Stimulated activated CD4-positive, alpha-beta T cell treated with anti-CD3 and anti-CD28 coated beads, Interleukin-2, amount 100 ng/mL, for 48 hours (primary cell): ENCODE data around the gene CTTN.

Experiments used
- DNase-seq, 2 donors: peaks; one replicate each; pipeline ENCODE4 v3.0.0-alpha.2; 2020

CTTN gene

DNA sequence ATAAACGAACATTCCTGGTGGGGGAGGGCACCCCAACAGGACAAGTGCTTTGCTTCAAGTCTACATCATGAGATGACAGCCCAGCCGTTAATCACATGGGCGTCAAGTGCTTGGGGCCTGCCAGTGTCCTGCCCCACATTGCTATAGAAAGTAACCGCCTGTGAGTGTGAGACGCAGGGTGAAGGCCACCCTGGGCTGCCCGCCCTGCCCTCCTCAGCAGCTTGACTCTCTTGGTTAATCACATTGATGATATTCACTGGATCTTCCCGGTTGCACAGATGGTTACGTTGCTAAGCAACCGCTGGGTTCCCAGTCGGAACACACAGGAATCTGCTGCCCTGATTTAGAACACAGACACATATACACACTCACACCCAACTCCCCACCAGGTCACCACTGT, 79.3 kb downstream of the CTTN start:
- no peak for DNase-seq

DNA sequence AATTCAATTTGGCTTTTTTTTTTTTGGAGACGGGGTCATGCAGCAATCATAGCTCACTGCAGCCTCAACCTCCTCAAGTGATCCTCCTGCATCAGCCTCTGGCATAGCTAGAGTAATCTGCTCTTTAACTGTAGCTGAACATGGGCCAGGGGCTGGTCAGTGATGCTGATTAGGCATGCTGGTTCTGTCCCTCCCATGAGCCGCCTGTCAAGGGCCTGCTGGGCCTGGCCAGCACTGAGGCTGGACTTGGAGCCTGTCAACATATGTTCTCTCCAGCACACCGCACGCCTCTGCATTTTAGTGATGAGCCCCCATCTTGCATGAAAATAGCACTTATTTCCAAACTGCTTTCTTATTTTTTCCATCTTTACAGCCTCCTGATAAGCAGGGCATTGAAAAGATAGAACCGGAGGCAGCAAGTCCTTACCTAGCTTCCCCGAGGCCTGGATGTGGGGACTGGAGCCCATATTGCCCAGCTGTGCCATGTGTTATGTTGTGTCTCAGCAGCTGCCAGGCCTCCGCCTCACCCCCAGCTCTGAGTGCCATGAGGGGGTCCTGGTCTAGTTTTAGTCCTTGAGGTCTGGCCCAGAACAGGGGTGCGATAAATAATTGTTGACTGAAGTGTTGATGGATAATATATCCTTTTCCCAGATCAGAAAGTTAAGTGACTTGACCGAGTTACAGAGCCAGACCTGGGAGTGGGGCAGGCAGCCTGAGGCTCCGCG, 80.0 kb downstream of the CTTN start:
- DNase-seq, result no peak

DNA sequence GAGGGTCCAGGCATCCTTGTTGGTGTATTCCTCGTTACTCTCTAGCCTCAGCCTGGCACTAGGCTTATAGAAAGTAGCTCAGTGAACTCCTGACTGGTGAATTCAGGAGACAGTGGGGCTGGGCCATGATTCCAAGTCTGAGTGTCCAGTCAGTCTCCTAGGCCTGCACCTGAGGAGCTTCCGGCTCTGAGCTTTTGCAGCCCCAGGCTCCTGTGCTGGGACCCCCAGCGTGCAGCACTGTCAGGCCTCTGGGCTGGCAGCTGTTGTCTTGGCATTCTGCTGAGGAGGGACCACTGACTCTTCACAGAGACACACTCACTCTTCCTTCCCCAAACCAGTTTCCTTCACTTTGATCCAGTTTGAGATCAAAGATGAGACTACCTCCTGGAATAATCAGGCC, 82.4 kb downstream of the CTTN start:
- no peak for DNase-seq

DNA sequence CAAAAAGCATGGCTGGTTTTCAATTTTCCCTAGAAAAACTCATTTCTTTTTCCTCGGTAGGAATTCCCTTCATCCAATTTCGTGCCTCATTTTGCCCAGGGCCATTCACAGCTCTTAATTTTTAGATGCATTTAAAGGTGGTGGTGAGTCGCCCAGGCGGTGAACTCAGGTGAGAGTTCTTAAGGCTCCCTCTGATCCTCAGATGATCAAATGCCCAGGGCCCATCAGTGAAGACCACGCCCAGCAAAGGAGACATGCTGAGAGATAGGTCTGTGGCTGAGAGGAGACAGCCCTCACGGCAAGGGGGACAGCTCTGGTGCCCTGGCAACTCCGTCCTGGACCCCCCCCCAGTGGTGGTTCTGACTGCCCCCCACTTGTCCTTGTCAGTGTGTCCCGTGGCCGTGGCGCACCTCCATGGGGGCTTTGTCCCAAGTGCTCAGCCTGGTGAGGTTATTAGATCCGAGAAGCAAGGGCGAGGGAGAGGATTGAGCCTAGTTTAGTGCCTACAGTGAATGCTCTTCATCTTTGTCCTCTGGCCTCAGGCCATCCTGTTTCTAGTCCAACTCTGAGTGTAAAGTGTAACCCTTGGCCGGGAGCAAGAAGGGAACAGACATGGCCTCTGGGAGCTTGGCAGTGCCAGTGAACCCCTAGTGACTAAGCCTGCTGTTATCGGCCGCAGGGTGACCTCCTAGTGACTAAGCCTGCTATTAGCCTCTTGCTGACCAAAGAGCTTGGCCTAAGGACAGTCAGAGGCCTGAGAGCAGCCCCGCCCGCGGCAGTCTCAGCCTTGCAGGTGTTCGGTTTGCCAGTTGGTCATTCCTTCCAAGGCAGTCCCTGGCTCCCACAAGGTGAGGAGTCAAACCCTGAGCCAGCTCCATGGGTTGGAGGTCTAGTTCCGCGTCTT, 83.5 kb downstream of the CTTN start:
- DNase-seq, result no peak

DNA sequence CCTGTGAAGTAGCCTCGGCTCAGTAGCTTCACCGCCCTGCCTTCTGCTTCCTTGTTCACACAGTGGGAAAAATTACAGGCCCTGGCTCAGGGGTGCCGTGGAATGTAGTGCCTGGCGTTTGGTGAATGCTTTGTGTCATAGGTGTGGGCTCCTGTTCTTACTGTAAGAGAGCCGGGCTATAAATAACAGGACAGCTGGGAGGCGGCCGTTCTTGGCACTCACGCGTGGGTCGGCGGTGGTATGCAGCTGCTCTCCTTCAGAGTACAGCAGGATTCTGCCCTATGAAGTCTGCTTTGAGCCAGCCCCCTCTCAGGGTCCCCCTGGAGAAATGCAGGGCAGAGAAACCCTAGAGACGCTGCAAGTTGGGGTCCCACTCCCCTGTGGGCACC, 84.2 kb downstream of the CTTN start:
- DNase-seq, result no peak

DNA sequence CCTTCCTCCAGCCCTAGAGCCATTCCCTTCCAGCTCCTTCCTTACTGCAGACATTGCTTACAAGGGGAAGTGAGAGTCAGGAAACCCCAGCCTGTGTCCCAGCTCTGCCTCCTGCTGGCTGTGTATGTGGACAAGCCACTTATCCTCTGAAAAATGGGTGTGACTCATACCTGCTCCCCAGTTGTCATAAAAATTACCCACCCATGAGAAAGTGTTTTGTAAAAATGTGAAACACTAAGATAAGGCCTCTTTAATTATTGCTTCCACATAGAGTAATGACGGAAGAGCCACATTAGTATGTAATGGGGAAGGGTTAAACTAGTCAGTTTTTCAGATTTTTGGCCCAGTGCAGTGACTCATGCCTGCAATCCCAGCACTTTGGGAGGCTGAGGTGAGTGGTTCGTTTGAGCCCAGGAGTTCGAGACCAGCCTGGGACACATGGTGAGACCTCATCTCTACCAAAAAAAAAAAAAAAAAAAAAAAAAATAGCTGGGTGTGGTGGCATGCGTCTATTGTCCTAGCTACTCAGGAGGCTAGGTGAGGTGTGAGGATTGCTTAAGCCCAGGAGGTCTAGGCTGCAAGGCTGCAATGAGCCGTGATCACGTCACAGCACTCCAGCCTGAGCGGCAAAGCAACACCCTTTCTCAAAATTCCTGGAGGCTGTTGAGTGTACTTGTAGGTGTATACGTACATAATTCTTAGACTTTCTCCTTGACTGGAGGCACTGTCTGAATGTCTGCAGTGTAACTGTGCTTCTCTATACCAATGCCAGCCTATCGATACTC, 84.9 kb downstream of the CTTN start:
- no peak for DNase-seq

DNA sequence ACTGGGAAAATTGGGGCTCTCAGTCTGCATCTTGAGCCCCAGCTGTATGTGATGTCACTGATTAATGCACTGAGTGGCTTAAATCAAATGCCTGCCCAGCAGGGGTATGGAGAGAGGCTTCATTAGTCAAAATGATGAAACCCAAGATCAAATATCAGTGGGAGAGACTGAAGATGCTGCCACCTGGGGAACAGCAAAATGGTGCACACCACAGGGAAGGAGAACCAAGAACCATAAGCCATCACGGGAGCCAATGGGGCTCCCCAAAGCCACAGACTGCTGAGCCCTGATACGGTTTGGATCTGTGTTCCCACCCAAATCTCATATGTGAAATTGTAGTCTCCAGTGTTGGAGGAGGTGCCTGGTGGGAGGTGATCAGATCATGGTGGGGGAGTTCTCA, 85.6 kb downstream of the CTTN start:
- DNase-seq, result no peak

DNA sequence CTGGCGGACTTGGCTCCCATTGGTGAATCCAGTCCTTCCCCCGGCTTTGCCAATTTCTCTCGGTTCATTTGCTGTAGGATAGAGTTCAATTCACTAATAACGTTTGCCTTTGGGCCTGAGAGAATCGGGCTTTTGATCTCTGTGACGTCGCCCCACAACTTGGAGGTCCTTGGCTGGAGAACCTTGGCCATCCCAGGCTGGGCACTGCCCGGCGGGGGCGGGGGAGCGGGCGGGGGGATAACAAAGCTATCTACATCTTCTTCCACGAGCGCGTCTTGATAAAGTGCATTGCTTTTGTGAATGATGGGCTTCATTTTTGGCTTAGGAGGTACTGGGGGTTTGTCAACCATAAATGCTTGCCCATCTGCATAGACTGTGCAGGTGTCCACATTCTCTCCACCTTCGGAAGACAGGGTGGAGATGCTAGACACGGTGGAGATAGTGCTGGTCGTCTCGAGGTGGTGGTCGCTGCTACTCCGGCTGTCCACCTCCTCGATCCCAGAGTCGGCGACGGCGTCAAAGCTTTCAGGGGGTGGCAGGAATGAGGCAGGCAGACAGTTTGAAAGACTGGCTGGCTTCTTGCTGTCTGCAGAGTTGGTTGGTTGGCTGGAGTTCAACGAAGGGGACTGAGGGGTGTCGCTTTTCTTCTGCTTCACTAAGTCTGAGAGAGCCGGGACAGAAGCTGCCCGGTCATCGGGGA, 87.1 kb downstream of the CTTN start:
- no peak for DNase-seq

DNA sequence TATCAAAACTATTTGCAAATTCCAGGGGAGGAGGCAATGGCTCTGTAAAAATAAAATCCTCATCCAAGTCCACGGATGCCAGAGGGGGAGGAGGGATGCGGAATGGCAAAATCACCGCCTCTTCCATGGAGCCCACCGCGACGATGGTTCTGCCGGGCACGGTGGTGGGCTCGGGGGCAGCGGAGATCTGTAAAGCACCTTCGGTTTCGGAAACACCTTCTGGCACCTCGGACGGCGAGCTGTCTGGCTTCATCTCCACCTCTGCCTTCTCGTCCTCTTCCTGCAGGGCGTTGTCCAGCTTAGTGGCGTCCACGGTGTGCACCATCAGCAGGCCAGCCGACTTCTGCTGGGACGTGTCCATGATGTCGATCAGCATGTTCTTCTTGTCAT, 87.7 kb downstream of the CTTN start:
- DNase-seq, result no peak
